ENCODE data around the gene TRIP12.
"Not testable (repeated sequence)": the region's sequence is repeated elsewhere in the genome, so short reads cannot be mapped to it uniquely, and the experiment has no call there.

The TRIP12 gene

GRCh38 chr2:229873123-229873581 is 48.7 kb downstream of the TRIP12 start:
- DNase-seq, result no peak

- DNase-seq, result no peak
These were observed 50.7 kb downstream of the TRIP12 start for GRCh38 chr2:229870903-229871656.

GRCh38 chr2:229869226-229869625 is 52.6 kb downstream of the TRIP12 start:
- no peak for DNase-seq

- DNase-seq, result no peak
These were observed 53.0 kb downstream of the TRIP12 start for GRCh38 chr2:229868794-229869193.

GRCh38 chr2:229865033-229865432 is 56.8 kb downstream of the TRIP12 start:
- DNase-seq, result no peak

- no peak for DNase-seq
These were observed 60.4 kb downstream of the TRIP12 start for GRCh38 chr2:229861431-229861830.

GRCh38 chr2:229860334-229860733 is 61.5 kb downstream of the TRIP12 start:
- DNase-seq, result no peak

- DNase-seq, result no peak
These were observed 63.5 kb downstream of the TRIP12 start for GRCh38 chr2:229858351-229858750.

- DNase-seq, result no peak
These were observed 64.2 kb downstream of the TRIP12 start for GRCh38 chr2:229857634-229858033.

- no peak for DNase-seq
These were observed 65.4 kb downstream of the TRIP12 start for GRCh38 chr2:229856413-229856812.

GRCh38 chr2:229855116-229855515 is 66.7 kb downstream of the TRIP12 start:
- DNase-seq, result no peak

- DNase-seq, result no peak
These were observed 69.2 kb downstream of the TRIP12 start for GRCh38 chr2:229852565-229852964.

- DNase-seq, result no peak
These were observed 69.9 kb downstream of the TRIP12 start for GRCh38 chr2:229851870-229852269.

GRCh38 chr2:229850355-229851275 is 71.2 kb downstream of the TRIP12 start:
- DNase-seq, result not testable (repeated sequence)

GRCh38 chr2:229849073-229849472 is 72.7 kb downstream of the TRIP12 start:
- DNase-seq, result no peak

GRCh38 chr2:229843613-229844012 is 78.2 kb downstream of the TRIP12 start:
- no peak for DNase-seq

GRCh38 chr2:229838729-229839128 is 83.1 kb downstream of the TRIP12 start:
- DNase-seq, result no peak

- no peak for DNase-seq
These were observed 85.0 kb downstream of the TRIP12 start for GRCh38 chr2:229836847-229837246.

GRCh38 chr2:229835596-229836283 is 86.1 kb downstream of the TRIP12 start:
- DNase-seq, result no peak

GRCh38 chr2:229834368-229834767 is 87.4 kb downstream of the TRIP12 start:
- DNase-seq, result not testable (repeated sequence)

GRCh38 chr2:229832510-229832898 is 89.3 kb downstream of the TRIP12 start:
- no peak for DNase-seq

- no peak for DNase-seq
These were observed 89.9 kb downstream of the TRIP12 start for GRCh38 chr2:229831805-229832509.

GRCh38 chr2:229825476-229825875 is 96.3 kb downstream of the TRIP12 start:
- no peak for DNase-seq

Data from NCI-H82 (cell line).